H1 (cell line): ENCODE results near the gene SLC2A1. TPM values are rescaled to one million over a fixed set of nuclear protein-coding genes. Genes with fewer than 3 reads are reported as not detected.

Experiments
- CEBPB ChIP-seq: IDR thresholded peaks from 2 replicates; pipeline ENCODE4 v1.6.1; 2012; ENCODE audit warnings: low read depth, low read length
- CTBP2 ChIP-seq: IDR thresholded peaks from 2 replicates; pipeline ENCODE4 v1.7.0; 2011; ENCODE audit warnings: borderline replicate concordance, mild to moderate bottlenecking, moderate library complexity, mixed read lengths, low read length; ENCODE audit not compliant: insufficient read depth, insufficient read length
- E2F6 ChIP-seq: IDR thresholded peaks from 2 replicates; pipeline ENCODE4 v1.6.1; 2012; ENCODE audit warnings: inconsistent platforms
- HDAC2 ChIP-seq, 2 experiments: fragments of 300-600 bp in 1 of 2; sonication (generic) in 1 of 2; IDR thresholded peaks; 2 replicates each; pipeline ENCODE4 v1.6.1; 2011 to 2012; ENCODE audit warnings: low read depth in 2 of 2, low read length in 2 of 2, mild to moderate bottlenecking in 2 of 2, moderate library complexity in 2 of 2, borderline replicate concordance in 1 of 2, inconsistent platforms in 1 of 2
- POU5F1 ChIP-seq: IDR thresholded peaks from 2 replicates; pipeline ENCODE4 v1.6.1; 2011; ENCODE audit warnings: low read depth, mild to moderate bottlenecking, low read length, moderate library complexity
- SRF ChIP-seq: IDR thresholded peaks from 2 replicates; pipeline ENCODE4 v1.6.1; 2011; ENCODE audit warnings: mild to moderate bottlenecking, low read depth, low read length, moderate library complexity
- polyA plus RNA-seq, 7 experiments: library from polyadenylated mRNA; depleted of rRNA in 3 of 7; stranded (reverse) in 5 of 7; unstranded in 2 of 7; fragments of >200 nt in 5 of 7; fragments of 200-250 nt in 2 of 7; gene quantifications; 1 replicate in 5 of 7; 2 replicates in 1 of 7; 4 replicates in 1 of 7; pipeline versions ENCODE4 v1.2.1 to v1.2.3, GENCODE V29; 2011 to 2013; ENCODE audit warnings: missing spikeins in 2 of 7, mixed read lengths in 2 of 7
- total RNA-seq: library from RNA; stranded (reverse); fragmentation: NEBNext Ultra II Directional; extraction: Animal tissue kit (Norgen Biotek cat#: 25700); gene quantifications from 2 replicates; pipeline ENCODE4 v1.2.1, GENCODE V29; 2021

SLC2A1 gene
- total and polyA plus RNA-seq, 2 of the 8 experiments (the other 6 are each of a cell fraction or from before 2014, with no cell fraction given), result 230 to 308 TPM

- TF ChIP-seq CEBPB (no peak), E2F6 (no peak), HDAC2 (IDR thresholded peaks at IDR 0.05; ENCODE audit: borderline replicate concordance in 1 of 2, low read depth in 2 of 2, low read length in 2 of 2) (no peak), CTBP2 (no peak), POU5F1 (no peak), SRF (no peak)
Observed at GRCh38 chr1:42943166-42943565, 15.5 kb downstream of the SLC2A1 start (continued).
